GM19467 (cell line): ENCODE measurements around the gene MEOX1.

Source experiments
- ATAC-seq: cut with Tn5 transposase; IDR thresholded peaks from one replicate; pipeline ENCODE4 v1.9.1; 2021; ENCODE audit warnings: mild to moderate bottlenecking, moderate library complexity; ENCODE audit not compliant: unreplicated experiment

MEOX1 gene

DNA sequence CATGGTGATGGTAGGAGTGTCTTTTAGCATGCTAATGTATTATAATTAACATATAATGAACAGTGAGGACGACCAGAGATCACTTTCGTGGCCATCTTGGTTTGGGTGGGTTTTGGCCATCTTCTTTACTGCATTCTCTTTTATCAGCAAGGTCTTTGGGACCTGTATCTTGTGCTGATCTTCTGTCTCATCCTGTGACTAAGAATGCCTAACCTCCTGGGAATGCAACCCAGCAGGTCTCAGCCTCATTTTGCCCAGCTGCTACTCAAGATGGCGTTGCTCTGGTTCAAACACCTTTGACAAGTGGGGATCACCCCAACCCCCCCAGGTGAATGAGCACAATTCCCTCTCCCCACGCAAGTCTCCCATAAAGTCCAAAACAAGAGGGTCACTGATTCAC lies 66.3 kb downstream of the MEOX1 start:
- ATAC-seq: no peak

DNA sequence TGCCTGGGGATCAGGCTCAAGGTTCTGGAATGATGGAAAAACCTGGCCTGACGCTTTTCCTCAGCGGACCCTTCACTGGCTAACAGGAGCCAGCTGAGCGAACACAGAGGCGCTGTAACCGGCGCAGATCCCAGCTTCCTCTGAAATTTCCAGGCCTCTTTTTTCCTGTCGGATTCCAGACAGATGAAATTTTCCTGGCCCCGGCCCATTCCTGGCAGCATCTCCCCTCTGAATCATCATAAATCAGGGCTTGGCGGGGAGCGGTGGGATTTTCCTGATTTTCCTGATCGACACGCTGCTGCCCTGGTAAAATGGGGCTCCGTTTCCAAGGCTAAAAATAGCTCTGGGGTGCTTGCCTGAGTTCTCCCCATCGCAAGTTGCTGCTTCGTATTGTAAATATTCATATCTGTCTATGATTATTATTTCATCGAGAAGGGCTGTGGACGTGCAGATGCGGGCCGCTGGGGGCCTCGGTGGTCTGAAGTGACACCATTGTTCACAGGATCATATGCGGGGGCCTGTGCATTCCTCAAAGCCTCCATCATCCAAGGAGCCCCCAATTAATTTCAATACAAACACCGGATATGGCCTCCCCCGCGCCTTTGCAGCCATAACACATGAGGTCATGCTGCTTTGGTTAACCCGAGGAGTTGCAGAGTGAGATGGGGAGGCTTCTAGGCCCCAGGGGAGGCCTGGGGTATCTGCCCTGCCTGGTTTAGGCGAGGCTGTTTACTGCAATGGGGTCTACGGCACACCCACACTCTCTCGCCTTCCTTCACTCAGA lies 69.8 kb downstream of the MEOX1 start:
- no peak for ATAC-seq

DNA sequence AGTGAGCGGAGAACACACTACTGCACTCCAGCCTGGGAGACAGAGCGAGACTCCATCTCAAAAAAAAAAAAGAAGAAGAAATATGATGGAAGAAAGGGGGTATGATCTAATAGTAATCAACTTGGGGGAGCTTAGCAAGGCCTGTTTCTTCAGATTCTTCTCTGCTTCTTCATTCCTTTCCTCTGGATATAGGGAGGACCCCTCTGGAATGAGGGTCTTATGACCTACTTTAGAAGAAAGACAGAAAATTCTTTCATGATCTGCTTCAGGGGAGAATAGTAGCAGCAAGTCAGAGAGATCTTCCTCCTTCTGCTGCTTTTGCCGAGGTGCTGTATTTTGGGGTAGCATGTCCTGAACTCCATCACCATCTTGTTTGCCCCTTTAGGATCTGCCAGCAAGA lies 70.7 kb downstream of the MEOX1 start:
- ATAC-seq: no peak
